ENCODE data around the gene NRG3. TPM values are rescaled to one million over a fixed set of nuclear protein-coding genes. Genes with fewer than 3 reads are reported as not detected.

NRG3 gene
- total RNA-seq, 2 donors from 2014 or later, result 0.41 TPM; not detected in 1

DNA sequence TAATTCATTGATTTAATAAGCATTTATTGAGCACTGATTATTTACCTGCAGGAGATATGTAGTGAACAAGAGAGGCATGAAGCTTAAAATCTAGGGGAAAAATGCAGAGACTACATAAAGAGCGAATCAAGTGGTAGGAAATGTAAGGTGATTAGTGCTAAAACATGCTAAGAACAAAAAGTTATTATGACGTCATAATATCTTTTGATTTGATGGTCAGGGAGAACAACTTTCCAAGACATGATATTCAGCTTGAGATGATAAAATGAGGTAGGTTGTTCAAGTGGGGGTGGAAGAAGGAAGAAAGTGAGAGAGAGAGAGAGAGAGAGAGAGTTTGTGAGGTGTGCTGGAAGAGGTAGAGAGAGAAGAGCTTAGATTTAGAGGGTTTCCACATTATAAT is 317.7 kb downstream of the NRG3 start:
- Histone ChIP-seq H3K4me3 (no peak overlapping the region), H3K27me3 (replicated peaks; ENCODE audit: insufficient read depth) (no peaks in the 10 kb centered on the region), H3K36me3 (no peaks in the 10 kb centered on the region), H3K27ac (no peak overlapping the region), H3K4me1 (ENCODE audit: control insufficient read depth in 1 of 2, low read depth in 2 of 2) (no peaks in the 10 kb centered on the region), H3K9me3 (no peaks in the 10 kb centered on the region)
- DNase-seq (ENCODE audit: low spot score) (no peak), ATAC-seq (ENCODE audit: insufficient number of reproducible peaks, low FRiP score, low read depth) (no peak)
- TF ChIP-seq, protein P1, sequence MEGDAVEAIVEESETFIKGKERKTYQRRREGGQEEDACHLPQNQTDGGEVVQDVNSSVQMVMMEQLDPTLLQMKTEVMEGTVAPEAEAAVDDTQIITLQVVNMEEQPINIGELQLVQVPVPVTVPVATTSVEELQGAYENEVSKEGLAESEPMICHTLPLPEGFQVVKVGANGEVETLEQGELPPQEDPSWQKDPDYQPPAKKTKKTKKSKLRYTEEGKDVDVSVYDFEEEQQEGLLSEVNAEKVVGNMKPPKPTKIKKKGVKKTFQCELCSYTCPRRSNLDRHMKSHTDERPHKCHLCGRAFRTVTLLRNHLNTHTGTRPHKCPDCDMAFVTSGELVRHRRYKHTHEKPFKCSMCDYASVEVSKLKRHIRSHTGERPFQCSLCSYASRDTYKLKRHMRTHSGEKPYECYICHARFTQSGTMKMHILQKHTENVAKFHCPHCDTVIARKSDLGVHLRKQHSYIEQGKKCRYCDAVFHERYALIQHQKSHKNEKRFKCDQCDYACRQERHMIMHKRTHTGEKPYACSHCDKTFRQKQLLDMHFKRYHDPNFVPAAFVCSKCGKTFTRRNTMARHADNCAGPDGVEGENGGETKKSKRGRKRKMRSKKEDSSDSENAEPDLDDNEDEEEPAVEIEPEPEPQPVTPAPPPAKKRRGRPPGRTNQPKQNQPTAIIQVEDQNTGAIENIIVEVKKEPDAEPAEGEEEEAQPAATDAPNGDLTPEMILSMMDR (IDR thresholded peaks at IDR 0.05), result no peak

DNA sequence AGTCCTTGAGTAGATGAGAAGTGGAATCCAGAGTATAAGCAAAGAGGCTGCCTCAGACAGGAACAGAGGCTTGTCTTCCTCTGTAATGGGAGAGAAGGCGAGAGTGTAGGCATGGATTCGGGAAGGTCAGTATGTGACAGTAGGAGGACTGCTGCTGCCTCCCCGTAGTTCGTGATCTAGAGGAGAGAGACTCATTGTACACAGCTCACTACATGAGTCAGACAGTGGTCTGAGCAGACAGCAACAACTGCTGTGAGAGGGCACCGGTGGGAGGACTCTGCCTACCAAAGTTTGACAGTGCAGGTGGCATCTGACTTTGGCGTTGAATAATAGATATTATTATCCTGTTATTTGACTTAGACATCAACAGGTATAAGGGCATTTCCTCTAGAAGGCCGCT is 319.4 kb downstream of the NRG3 start:
- DNase-seq (ENCODE audit: low spot score) (no peak), ATAC-seq (ENCODE audit: insufficient number of reproducible peaks, low FRiP score, low read depth) (no peak)
- H3K4me1 ChIP-seq (ENCODE audit: control insufficient read depth in 1 of 2, low read depth in 2 of 2), result no peaks in the 10 kb centered on the region
- H3K4me3 ChIP-seq, result no peak overlapping the region
- H3K27ac ChIP-seq, result no peak overlapping the region
- H3K27me3 ChIP-seq (replicated peaks; ENCODE audit: insufficient read depth), result no peaks in the 10 kb centered on the region
- no peaks in the 10 kb centered on the region for H3K9me3 ChIP-seq
- TF ChIP-seq, protein P1 (IDR thresholded peaks at IDR 0.05), result no peak
- no peaks in the 10 kb centered on the region for H3K36me3 ChIP-seq

DNA sequence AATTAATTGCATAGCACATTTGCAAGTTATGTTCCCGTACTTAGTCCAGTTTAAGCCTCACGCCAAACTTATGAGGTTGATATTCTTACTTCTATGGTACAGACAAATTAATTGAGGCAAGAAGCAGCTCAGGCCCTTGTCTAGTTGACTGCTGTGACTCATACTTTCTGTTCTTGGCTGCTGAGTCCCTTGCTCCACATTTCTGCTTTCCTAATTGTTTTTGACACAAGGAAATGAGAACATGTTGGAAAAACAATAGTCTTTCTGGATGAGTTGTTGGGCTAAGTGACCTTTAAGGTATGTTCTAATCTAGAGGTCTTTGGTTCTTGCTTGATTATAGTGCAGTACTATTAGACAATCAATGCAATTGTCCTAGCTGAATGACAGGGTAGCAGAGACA is 331.8 kb downstream of the NRG3 start:
- Histone ChIP-seq H3K36me3 (no peaks in the 10 kb centered on the region), H3K4me1 (ENCODE audit: control insufficient read depth in 1 of 2, low read depth in 2 of 2) (peaks cover 7 to 27% of the 10 kb centered on the region in 2 donors), H3K4me3 (no peak overlapping the region), H3K9me3 (no peaks in the 10 kb centered on the region), H3K27ac (no peak overlapping the region), H3K27me3 (replicated peaks; ENCODE audit: insufficient read depth) (no peaks in the 10 kb centered on the region)
- DNase-seq (ENCODE audit: low spot score) (no peak), ATAC-seq (ENCODE audit: insufficient number of reproducible peaks, low FRiP score, low read depth) (no peak)
- TF ChIP-seq, protein P1 (IDR thresholded peaks at IDR 0.05), result no peak

DNA sequence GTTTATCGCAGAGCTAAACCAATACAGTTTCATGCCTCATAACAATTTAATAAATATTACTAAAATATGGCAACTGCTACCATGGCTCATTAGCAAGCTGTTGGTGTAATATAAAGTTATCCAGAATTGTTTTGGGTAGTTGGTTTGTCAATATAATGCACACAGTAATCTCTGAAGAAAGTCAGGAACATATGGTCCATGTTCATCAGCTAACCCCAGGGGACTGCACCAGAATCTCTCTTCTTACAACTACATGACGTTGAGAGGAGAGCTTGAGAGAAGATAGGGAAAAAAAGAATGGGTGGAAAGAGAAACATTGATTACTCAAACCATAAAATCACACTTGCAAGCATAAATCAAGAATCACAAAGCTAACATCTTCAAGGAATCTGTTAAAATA is 333.7 kb downstream of the NRG3 start:
- H3K27me3 ChIP-seq (replicated peaks; ENCODE audit: insufficient read depth), result no peaks in the 10 kb centered on the region
- peaks cover 13 to 45% of the 10 kb centered on the region in 2 donors for H3K4me1 ChIP-seq (ENCODE audit: control insufficient read depth in 1 of 2, low read depth in 2 of 2)
- H3K9me3 ChIP-seq, result no peaks in the 10 kb centered on the region
- H3K36me3 ChIP-seq, result no peaks in the 10 kb centered on the region
- no peak overlapping the region for H3K4me3 ChIP-seq
- DNase-seq (ENCODE audit: low spot score) (no peak), ATAC-seq (ENCODE audit: insufficient number of reproducible peaks, low FRiP score, low read depth) (no peak)
- H3K27ac ChIP-seq, result no peak overlapping the region
- TF ChIP-seq, protein P1 (IDR thresholded peaks at IDR 0.05), result no peak

DNA sequence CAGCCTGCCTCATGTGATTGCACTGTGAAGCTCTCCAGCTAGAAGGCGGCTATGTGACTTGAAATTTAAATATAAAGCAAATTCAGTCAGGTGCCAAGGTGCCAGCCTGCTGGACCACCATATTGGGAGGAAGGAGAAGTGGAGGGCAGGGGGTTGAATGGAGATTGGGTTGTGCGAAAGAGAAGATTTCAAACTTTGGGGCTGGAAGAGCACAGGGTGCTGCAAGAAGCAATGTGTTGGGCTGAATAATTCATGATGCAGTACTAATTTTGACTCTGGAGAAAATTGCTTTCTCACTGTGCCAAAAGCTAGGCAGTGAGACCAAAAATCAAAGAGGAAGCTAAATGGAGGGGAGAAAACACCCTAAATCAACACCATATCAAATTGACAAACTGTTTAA is 335.3 kb downstream of the NRG3 start:
- Histone ChIP-seq H3K36me3 (no peaks in the 10 kb centered on the region), H3K27ac (no peak overlapping the region)
- ATAC-seq (ENCODE audit: insufficient number of reproducible peaks, low FRiP score, low read depth), result no peak

More for the DNA sequence above, 335.3 kb downstream of the NRG3 start:
- TF ChIP-seq, protein P1 (IDR thresholded peaks at IDR 0.05), result no peak
- Histone ChIP-seq H3K27me3 (replicated peaks; ENCODE audit: insufficient read depth) (no peaks in the 10 kb centered on the region), H3K4me3 (no peak overlapping the region), H3K4me1 (ENCODE audit: control insufficient read depth in 1 of 2, low read depth in 2 of 2) (peaks cover 13 to 54% of the 10 kb centered on the region in 2 donors), H3K9me3 (no peaks in the 10 kb centered on the region)
- no peak for DNase-seq (ENCODE audit: low spot score)

All from thoracic aorta (tissue), 2 donors.